GM12878 (cell line): ENCODE results near the gene SLC36A3. TPM values are rescaled to one million over a fixed set of nuclear protein-coding genes. Genes with fewer than 3 reads are reported as not detected.

Source experiments
- ATAC-seq: fragments of 200-7000 bp; cut with Tn5 transposase; 3 replicates; pipeline ENCODE4 v1.9.1; 2020; ENCODE audit warnings: mild to moderate bottlenecking, moderate library complexity
- BruUV-seq: library from RNA; stranded (reverse); fragments of 400-500 nt; replicated peaks from 2 replicates; lab custom pipeline; 2021; lab: Mats Ljungman, UMichigan
- CTCF ChIA-PET: fragments of 300-600 bp; sonication (Branson Sonifier 250); formaldehyde crosslinking; extraction: SDS; loops from one replicate; lab custom pipeline; 2021; ENCODE audit warnings: inconsistent platforms; lab: Yijun Ruan, JAX
- POLR2A ChIA-PET: fragments of 350-600 bp; formaldehyde crosslinking; extraction: SDS; loops from one replicate; lab custom pipeline; 2021; ENCODE audit warnings: inconsistent platforms; lab: Charles Lee
- RAD21 ChIA-PET: fragments of 300-600 bp; sonication (Branson Sonifier 250); formaldehyde crosslinking; loops from one replicate; lab custom pipeline; 2023; ENCODE audit warnings: antibody characterized with exemption; ENCODE audit not compliant: unreplicated experiment; lab: Charles Lee
- SMC1A ChIA-PET: fragments of 300-600 bp; sonication (Branson Sonifier 250); formaldehyde crosslinking; loops from one replicate; lab custom pipeline; 2023; ENCODE audit not compliant: unreplicated experiment, uncharacterized antibody; lab: Charles Lee
- DNase-seq: peaks from one replicate; pipeline ENCODE4 v3.0.0-alpha.2; 2011; ENCODE audit warnings: low read depth, low spot score
- FAIRE-seq: peaks from 3 replicates; lab custom pipeline; 2011; peaks lifted over from hg19 to GRCh38; lab: Jason Lieb, UNC
- H2AFZ ChIP-seq: 2 replicates; pipeline ENCODE4 v1.6.0; 2011; ENCODE audit warnings: low read depth, low read length, control low read depth; ENCODE audit not compliant: control insufficient read depth
- H3K27ac ChIP-seq: 2 replicates; pipeline ENCODE4 v1.5.1; 2011; ENCODE audit warnings: control low read depth; ENCODE audit not compliant: control insufficient read depth, insufficient read depth
- H3K27me3 ChIP-seq, 2 experiments: replicated peaks in 1 of 2; 2 replicates each; pipeline versions ENCODE4 v1.6.0 to v1.6.1; 2011; ENCODE audit warnings: low read length in 1 of 2; ENCODE audit not compliant: control insufficient read depth in 2 of 2, insufficient read depth in 2 of 2
- H3K36me3 ChIP-seq, 2 experiments: 2 replicates each; pipeline ENCODE4 v1.5.1; 2011; ENCODE audit warnings: low read length in 1 of 2; ENCODE audit not compliant: control insufficient read depth in 2 of 2, insufficient read depth in 2 of 2
- H3K4me1 ChIP-seq: 2 replicates; pipeline ENCODE4 v1.6.1; 2011; ENCODE audit warnings: mild to moderate bottlenecking, low read length, moderate library complexity, mixed read lengths; ENCODE audit not compliant: control insufficient read depth, insufficient read depth
- H3K4me2 ChIP-seq: 2 replicates; pipeline ENCODE4 v1.6.0; 2011; ENCODE audit warnings: control low read depth; ENCODE audit not compliant: control insufficient read depth, insufficient read depth
- H3K4me3 ChIP-seq: fragments of 200-600 bp; sonication (generic); 2 replicates; pipeline ENCODE4 v1.5.1; 2016
- H3K79me2 ChIP-seq: 2 replicates; pipeline ENCODE4 v1.6.0; 2011; ENCODE audit warnings: low read length; ENCODE audit not compliant: control insufficient read depth, insufficient read depth
- H3K9ac ChIP-seq: 2 replicates; pipeline ENCODE4 v1.8.0; 2011; ENCODE audit warnings: low read length, control low read depth, mixed read lengths; ENCODE audit not compliant: control insufficient read depth, insufficient read depth
- H3K9me3 ChIP-seq: replicated peaks from 3 replicates; pipeline ENCODE4 v1.5.1; 2011; ENCODE audit warnings: mild to moderate bottlenecking, low read length; ENCODE audit not compliant: control insufficient read depth, insufficient read depth
- H4K20me1 ChIP-seq: 2 replicates; pipeline ENCODE4 v1.6.0; 2011; ENCODE audit not compliant: control insufficient read depth, insufficient read depth
- BRCA1 ChIP-seq: IDR thresholded peaks from 2 replicates; pipeline ENCODE4 v1.6.1; 2011; ENCODE audit warnings: low read depth, low read length, improper control_type of control experiment
- CHD1 ChIP-seq: IDR thresholded peaks from 2 replicates; pipeline ENCODE4 v1.6.1; 2012; ENCODE audit warnings: low read depth, low read length, improper control_type of control experiment
- CHD2 ChIP-seq: IDR thresholded peaks from 2 replicates; pipeline ENCODE4 v1.6.1; 2011; ENCODE audit warnings: low read depth, low read length, improper control_type of control experiment, borderline replicate concordance
- GABPA ChIP-seq: IDR thresholded peaks from 2 replicates; pipeline ENCODE4 v1.6.1; 2014; ENCODE audit warnings: antibody characterized with exemption, low read depth, mild to moderate bottlenecking, inconsistent platforms
- KDM1A ChIP-seq: fragments of 200-600 bp; sonication (generic); IDR thresholded peaks from 2 replicates; pipeline ENCODE4 v1.6.1; 2016; ENCODE audit warnings: borderline replicate concordance
- PAX5 ChIP-seq: IDR thresholded peaks from 2 replicates; pipeline ENCODE4 v1.6.1; 2011; ENCODE audit warnings: low read depth, low read length, borderline replicate concordance
- RFX5 ChIP-seq: IDR thresholded peaks from 2 replicates; pipeline ENCODE4 v1.6.1; 2011; ENCODE audit warnings: low read depth, low read length, improper control_type of control experiment
- SREBF1 ChIP-seq: IDR thresholded peaks from 2 replicates; pipeline ENCODE4 v1.6.1; 2012; ENCODE audit warnings: mild to moderate bottlenecking, low read length
- TCF3 ChIP-seq: IDR thresholded peaks from 2 replicates; pipeline ENCODE4 v1.6.1; 2012; ENCODE audit warnings: low read depth, mild to moderate bottlenecking, low read length, borderline replicate concordance; ENCODE audit not compliant: insufficient read depth
- ZBED1 ChIP-seq: IDR thresholded peaks from 2 replicates; pipeline ENCODE4 v1.6.1; 2016; ENCODE audit warnings: borderline replicate concordance
- WGBS: methylation state at CpG from one replicate; pipeline ENCODE4 v1.1.6; 2016; ENCODE audit warnings: low lambda C conversion rate; ENCODE audit not compliant: insufficient replicate concordance, insufficient coverage; ENCODE audit errors: missing lambda C conversion rate; 5-methylcytosine and 5-hydroxymethylcytosine counted together
- in situ Hi-C: fragments of 300-500 bp; cut with MboI; formaldehyde crosslinking; loops from 9 replicates; pipeline ENCODE4 v1.14.3; 2018; ENCODE audit warnings: mixed read lengths
- intact Hi-C: fragments of 100-400 bp; cut with micrococcal nuclease; formaldehyde crosslinking; loops from one replicate; pipeline ENCODE4 v1.14.2; 2022; ENCODE audit not compliant: unreplicated experiment
- polyA plus RNA-seq, 11 experiments: library from polyadenylated mRNA; depleted of rRNA in 4 of 11; unstranded in 6 of 11; stranded (reverse) in 5 of 11; fragments of >200 nt; fragmentation: Nextera tagmentation in 4 of 11; fragmentation: Illumina TruSeq in 1 of 11; extraction: Ambion mirVana in 4 of 11; extraction: Trizol in 1 of 11; gene quantifications; 1 replicate in 1 of 11; 2 replicates in 10 of 11; pipeline versions ENCODE4 v1.2.1 to v1.2.3, GENCODE V29; 2011 to 2016; ENCODE audit warnings: inconsistent platforms in 2 of 11, missing spikeins in 2 of 11, low read depth in 1 of 11
- total RNA-seq, 4 experiments: library from RNA; depleted of rRNA in 3 of 4; stranded (reverse); fragments of >200 nt in 3 of 4; fragmentation: Illumina TruSeq in 1 of 4; extraction: Trizol in 1 of 4; gene quantifications; 2 replicates each; pipeline versions ENCODE4 v1.2.1 to v1.2.3, GENCODE V29; 2013 to 2021
- TF ChIP-seq, protein P1 (sequence below): fragments of 450-650 bp; IDR thresholded peaks from 2 replicates; pipeline ENCODE4 v1.6.1; 2017; ENCODE audit warnings: mild to moderate bottlenecking, moderate library complexity
- TF ChIP-seq, protein P2 (sequence below): IDR thresholded peaks from 2 replicates; pipeline ENCODE4 v1.6.1; 2012; ENCODE audit warnings: low read depth, low read length, improper control_type of control experiment
- TF ChIP-seq, protein P3 (sequence below): fragments of 450-650 bp; IDR thresholded peaks from 2 replicates; pipeline ENCODE4 v1.6.1; 2014; ENCODE audit warnings: mild to moderate bottlenecking
- TF ChIP-seq, protein P4 (sequence below): IDR thresholded peaks from 2 replicates; pipeline ENCODE4 v1.6.1; 2012; ENCODE audit warnings: improper control_type of control experiment, low read depth, low read length; ENCODE audit not compliant: insufficient replicate concordance

The SLC36A3 gene
- total and polyA plus RNA-seq, 10 of the 15 experiments (the other 5 are each of a cell fraction or from before 2014, with no cell fraction given) = 0.03 TPM; not detected in 9

GRCh38 chr5:151338734-151339133 is 35.2 kb upstream of the SLC36A3 start:
- Histone ChIP-seq H2AFZ (no peak overlapping the region), H3K27ac (no peak overlapping the region), H3K9ac (no peak overlapping the region), H3K36me3 (no peaks in the 10 kb centered on the region), H4K20me1 (no peaks in the 10 kb centered on the region; the same call in 1 of the 2 replicates), H3K4me3 (no peak overlapping the region), H3K27me3 (peaks cover 0 to 2% of the 10 kb centered on the region in 2 experiments; a peak in 2 of 4 replicates), H3K4me2 (no peak overlapping the region), H3K9me3 (no peaks in the 10 kb centered on the region), H3K4me1 (no peaks in the 10 kb centered on the region), H3K79me2 (no peaks in the 10 kb centered on the region)
- in situ Hi-C loops = no loop called here
- WGBS = 53% methylated on average over 4 of the region's 4 CpGs
- ChIA-PET SMC1A (no interaction called here), CTCF (no interaction called here), POLR2A (no interaction called here), RAD21 (no interaction called here)
- BruUV-seq = no TSS peak
- intact Hi-C loops = no loop called here
- FAIRE-seq (no peak), DNase-seq (no peak), ATAC-seq (no peak)
- TF ChIP-seq KDM1A (no peak), ZBED1 (no peak), CHD2 (no peak), RFX5 (no peak), GABPA (no peak), BRCA1 (no peak), PAX5 (no peak), TCF3 (no peak), CHD1 (no peak), SREBF1 (no peak)
- TF ChIP-seq, protein P1, sequence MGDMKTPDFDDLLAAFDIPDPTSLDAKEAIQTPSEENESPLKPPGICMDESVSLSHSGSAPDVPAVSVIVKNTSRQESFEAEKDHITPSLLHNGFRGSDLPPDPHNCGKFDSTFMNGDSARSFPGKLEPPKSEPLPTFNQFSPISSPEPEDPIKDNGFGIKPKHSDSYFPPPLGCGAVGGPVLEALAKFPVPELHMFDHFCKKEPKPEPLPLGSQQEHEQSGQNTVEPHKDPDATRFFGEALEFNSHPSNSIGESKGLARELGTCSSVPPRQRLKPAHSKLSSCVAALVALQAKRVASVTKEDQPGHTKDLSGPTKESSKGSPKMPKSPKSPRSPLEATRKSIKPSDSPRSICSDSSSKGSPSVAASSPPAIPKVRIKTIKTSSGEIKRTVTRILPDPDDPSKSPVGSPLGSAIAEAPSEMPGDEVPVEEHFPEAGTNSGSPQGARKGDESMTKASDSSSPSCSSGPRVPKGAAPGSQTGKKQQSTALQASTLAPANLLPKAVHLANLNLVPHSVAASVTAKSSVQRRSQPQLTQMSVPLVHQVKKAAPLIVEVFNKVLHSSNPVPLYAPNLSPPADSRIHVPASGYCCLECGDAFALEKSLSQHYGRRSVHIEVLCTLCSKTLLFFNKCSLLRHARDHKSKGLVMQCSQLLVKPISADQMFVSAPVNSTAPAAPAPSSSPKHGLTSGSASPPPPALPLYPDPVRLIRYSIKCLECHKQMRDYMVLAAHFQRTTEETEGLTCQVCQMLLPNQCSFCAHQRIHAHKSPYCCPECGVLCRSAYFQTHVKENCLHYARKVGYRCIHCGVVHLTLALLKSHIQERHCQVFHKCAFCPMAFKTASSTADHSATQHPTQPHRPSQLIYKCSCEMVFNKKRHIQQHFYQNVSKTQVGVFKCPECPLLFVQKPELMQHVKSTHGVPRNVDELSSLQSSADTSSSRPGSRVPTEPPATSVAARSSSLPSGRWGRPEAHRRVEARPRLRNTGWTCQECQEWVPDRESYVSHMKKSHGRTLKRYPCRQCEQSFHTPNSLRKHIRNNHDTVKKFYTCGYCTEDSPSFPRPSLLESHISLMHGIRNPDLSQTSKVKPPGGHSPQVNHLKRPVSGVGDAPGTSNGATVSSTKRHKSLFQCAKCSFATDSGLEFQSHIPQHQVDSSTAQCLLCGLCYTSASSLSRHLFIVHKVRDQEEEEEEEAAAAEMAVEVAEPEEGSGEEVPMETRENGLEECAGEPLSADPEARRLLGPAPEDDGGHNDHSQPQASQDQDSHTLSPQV = no peak
- TF ChIP-seq, protein P2, sequence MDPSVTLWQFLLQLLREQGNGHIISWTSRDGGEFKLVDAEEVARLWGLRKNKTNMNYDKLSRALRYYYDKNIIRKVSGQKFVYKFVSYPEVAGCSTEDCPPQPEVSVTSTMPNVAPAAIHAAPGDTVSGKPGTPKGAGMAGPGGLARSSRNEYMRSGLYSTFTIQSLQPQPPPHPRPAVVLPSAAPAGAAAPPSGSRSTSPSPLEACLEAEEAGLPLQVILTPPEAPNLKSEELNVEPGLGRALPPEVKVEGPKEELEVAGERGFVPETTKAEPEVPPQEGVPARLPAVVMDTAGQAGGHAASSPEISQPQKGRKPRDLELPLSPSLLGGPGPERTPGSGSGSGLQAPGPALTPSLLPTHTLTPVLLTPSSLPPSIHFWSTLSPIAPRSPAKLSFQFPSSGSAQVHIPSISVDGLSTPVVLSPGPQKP = no peak
- TF ChIP-seq, protein P3, sequence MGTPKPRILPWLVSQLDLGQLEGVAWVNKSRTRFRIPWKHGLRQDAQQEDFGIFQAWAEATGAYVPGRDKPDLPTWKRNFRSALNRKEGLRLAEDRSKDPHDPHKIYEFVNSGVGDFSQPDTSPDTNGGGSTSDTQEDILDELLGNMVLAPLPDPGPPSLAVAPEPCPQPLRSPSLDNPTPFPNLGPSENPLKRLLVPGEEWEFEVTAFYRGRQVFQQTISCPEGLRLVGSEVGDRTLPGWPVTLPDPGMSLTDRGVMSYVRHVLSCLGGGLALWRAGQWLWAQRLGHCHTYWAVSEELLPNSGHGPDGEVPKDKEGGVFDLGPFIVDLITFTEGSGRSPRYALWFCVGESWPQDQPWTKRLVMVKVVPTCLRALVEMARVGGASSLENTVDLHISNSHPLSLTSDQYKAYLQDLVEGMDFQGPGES = no peak
- TF ChIP-seq, protein P4, sequence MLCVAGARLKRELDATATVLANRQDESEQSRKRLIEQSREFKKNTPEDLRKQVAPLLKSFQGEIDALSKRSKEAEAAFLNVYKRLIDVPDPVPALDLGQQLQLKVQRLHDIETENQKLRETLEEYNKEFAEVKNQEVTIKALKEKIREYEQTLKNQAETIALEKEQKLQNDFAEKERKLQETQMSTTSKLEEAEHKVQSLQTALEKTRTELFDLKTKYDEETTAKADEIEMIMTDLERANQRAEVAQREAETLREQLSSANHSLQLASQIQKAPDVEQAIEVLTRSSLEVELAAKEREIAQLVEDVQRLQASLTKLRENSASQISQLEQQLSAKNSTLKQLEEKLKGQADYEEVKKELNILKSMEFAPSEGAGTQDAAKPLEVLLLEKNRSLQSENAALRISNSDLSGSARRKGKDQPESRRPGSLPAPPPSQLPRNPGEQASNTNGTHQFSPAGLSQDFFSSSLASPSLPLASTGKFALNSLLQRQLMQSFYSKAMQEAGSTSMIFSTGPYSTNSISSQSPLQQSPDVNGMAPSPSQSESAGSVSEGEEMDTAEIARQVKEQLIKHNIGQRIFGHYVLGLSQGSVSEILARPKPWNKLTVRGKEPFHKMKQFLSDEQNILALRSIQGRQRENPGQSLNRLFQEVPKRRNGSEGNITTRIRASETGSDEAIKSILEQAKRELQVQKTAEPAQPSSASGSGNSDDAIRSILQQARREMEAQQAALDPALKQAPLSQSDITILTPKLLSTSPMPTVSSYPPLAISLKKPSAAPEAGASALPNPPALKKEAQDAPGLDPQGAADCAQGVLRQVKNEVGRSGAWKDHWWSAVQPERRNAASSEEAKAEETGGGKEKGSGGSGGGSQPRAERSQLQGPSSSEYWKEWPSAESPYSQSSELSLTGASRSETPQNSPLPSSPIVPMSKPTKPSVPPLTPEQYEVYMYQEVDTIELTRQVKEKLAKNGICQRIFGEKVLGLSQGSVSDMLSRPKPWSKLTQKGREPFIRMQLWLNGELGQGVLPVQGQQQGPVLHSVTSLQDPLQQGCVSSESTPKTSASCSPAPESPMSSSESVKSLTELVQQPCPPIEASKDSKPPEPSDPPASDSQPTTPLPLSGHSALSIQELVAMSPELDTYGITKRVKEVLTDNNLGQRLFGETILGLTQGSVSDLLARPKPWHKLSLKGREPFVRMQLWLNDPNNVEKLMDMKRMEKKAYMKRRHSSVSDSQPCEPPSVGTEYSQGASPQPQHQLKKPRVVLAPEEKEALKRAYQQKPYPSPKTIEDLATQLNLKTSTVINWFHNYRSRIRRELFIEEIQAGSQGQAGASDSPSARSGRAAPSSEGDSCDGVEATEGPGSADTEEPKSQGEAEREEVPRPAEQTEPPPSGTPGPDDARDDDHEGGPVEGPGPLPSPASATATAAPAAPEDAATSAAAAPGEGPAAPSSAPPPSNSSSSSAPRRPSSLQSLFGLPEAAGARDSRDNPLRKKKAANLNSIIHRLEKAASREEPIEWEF = no peak
